Esophagus mucosa (tissue), 1 donor: ENCODE measurements around the gene C2orf76. TPM values are rescaled to one million over a fixed set of nuclear protein-coding genes. Genes with fewer than 3 reads are reported as not detected.

Experiments used
- ATAC-seq: fragments of 200-7000 bp; cut with Tn5 transposase; one replicate; pipeline ENCODE4 v1.9.1; 2020
- total RNA-seq: library from RNA; stranded (reverse); gene quantifications from one replicate; pipeline ENCODE4 v1.2.4, GENCODE V29; 2023
- donor health status: DM: yes; HTN: yes; CAD: no.

C2orf76 gene
- total RNA-seq, 1 donor from 2014 or later = 8.0 TPM

DNA sequence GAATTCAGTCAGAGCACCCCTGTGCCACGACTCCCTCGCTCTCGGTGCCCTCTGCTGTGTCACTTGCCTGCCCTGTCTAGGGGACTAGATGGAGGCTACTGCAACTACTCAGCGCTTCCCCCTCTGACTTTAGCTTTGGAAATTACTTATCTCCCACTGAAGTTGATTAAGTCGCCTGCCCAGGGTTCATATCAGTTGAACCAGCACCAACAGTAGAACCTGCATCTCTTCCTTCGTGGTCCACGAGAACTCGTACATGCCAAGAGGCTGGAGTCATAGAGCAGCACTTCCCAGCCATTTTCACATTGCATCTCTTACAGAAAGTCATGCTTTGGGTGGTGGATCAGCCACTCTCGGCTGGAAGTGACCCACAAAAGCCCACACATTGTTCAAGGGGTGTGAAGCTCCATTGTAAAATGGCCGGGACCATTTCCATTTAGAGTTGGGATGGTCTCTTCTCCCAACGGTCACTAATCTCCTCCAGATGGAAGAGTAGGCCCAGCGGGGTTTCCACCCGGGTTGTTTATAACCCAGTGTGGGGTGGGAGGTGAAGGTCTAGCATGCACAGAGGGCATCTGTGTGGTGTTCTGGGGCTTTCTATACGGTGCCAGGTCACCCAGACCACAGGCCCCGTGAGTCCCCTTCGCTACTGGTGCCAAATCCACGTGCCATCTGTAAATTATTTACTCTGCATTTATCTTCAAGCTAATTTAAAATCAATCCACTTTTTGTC lies 105.0 kb downstream of the C2orf76 start:
- no peak for ATAC-seq

DNA sequence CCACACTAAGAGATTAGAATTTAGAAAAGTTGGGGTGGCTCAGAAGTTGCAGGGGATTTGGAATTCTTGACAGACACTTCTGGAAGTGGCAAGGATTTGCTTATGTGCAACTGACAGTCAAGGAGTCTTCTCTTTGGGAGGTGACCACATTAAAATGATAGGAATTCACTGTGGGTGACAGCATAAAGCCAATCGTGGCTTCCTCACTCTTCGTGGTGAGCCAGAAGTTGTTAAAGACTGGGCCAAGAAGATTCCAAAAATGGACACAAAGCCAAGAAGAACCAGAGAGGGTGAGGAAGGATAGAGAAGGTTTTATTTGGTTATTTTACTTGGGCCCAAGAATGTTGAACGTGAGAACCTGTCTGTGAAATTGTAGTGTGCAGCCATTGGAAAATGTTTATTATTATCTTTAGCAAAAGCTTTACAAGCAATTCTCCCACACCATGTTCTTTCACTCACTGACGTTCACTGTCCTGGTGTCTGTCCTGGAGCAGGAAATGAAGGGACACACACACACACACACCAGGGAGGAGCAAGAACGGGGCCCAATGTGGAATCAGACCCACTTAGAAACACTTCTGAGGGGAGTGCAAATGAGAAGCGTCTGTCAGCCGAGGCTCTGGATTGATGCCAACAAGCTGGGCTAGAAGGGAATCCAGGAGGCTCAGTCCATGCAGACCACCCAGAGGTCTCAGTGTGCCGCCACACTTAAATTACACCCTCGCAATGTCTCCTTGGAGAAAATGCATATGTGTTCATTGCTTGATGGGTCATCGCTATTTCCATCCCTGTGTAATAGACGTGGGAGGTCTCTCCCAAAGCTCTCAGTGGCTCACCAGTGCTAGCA lies 105.8 kb downstream of the C2orf76 start:
- no peak for ATAC-seq

DNA sequence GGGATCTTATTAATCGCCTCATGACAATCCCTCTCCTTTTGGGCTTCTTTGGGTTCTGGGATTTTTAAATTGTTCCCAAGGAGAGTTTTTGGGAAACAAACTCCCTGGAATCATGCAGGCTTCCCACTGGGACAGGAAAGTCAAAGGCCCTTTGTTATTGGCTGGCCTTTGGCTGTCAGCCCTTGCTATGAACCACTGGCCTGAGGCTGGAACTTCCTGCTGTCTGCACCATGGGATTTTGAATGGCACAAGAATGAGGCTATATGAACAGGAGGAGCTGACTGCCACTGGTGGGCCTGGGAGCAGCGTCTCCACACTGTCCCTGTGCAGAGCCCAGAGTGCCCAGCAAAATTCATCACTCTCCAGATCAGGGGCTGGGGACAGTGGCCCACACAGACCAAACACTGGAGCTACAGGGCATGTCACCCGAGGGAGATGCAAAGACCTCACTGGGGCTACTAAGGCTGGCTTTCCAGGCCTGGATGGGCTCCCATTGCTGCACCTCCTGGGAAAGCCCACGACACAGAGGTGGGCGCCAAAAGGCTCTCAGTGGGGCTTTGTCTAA lies 107.3 kb downstream of the C2orf76 start:
- ATAC-seq = no peak

DNA sequence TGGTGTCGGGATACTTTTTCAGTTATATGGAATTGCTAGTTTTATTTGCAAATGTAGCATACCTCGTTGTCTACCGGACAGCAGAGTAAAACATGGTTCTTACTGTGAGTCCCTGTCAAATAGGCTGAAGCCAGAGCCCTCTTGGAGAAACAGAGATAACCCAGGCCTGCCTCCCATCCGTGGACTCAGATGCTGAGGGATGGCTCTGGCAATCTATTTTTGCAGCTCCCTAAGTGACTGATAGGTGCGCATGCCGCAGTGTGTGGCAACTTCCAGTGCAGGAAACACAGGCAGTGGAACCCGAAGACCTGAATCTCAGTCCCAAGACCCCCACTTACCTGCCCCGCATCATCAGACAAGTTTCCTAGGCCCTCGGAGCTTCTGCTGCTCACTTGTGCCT lies 109.4 kb downstream of the C2orf76 start:
- ATAC-seq = no peak

DNA sequence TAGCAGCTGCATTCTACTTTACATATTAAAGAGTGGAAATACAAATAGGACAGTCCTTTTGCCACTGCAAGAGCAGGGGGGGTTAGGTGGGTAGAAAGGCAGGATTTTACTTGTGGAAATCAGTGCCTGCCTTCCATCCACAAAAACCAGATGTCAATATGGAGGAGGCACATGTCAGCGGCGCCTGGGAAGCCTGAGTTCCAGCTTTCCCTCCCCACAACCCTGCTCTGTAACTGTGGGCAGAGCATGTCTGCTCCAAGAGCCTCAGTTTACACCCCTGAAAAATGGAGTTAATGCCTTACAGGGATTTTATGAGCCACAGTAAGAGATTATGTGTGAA lies 110.1 kb downstream of the C2orf76 start:
- no peak for ATAC-seq

DNA sequence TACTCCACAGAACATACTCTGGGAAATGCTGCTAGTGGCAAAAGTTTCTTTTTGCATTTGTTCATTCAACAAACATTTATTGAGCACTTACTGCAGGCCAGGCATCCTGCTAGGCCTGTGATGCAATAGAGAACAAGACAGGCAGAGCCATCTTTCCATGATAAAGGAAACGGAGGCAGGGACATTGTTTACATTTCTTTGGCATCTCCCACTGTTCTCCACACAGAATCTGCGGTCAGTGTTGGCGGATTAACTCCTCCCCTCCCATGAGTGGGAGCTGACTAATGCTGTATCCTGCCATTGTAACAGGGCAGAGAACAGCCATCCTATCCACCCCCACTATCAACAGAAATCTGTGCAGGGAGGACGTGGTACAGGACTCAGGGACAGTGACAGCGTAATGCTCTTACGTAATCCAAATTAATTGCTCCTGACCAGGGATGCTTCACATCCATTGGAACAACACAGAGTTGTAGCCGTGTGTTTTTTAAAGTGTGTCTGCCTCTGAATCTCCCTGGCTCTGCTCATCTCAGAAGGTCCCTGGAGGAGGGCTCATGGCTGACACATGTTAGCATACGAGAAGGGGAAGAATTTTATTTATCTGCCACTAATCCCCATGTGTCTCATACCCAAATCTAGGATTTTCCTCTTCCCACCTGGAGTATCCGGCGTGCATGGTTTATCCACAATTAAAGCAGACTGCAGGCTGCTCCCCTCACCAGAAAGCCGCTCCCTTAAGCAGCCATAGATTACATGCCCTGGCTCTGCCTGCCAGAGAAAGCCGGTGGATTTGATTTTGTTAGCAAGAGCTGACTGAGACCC lies 110.7 kb downstream of the C2orf76 start:
- ATAC-seq = peak; percentile 45

DNA sequence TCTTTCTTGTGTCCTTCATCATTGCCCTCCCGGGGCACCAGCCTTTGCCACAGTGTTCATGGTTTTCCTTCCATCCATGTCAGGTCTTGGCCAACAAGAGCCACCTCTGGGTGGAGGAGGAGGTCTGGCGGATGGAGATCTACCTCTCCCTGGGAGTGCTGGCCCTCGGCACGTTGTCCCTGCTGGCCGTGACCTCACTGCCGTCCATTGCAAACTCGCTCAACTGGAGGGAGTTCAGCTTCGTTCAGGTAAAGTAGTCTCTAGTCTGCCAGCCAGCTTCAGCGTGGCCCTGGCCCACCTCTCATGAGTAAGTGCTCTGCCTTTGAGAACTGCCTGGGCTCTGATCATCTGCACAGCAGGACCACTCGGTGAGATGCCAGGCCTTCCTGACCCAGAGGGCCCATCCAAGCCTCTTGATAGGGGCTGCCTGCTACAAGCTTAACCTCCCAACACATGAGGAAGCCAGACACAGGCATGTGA lies 112.0 kb downstream of the C2orf76 start:
- ATAC-seq = no peak

DNA sequence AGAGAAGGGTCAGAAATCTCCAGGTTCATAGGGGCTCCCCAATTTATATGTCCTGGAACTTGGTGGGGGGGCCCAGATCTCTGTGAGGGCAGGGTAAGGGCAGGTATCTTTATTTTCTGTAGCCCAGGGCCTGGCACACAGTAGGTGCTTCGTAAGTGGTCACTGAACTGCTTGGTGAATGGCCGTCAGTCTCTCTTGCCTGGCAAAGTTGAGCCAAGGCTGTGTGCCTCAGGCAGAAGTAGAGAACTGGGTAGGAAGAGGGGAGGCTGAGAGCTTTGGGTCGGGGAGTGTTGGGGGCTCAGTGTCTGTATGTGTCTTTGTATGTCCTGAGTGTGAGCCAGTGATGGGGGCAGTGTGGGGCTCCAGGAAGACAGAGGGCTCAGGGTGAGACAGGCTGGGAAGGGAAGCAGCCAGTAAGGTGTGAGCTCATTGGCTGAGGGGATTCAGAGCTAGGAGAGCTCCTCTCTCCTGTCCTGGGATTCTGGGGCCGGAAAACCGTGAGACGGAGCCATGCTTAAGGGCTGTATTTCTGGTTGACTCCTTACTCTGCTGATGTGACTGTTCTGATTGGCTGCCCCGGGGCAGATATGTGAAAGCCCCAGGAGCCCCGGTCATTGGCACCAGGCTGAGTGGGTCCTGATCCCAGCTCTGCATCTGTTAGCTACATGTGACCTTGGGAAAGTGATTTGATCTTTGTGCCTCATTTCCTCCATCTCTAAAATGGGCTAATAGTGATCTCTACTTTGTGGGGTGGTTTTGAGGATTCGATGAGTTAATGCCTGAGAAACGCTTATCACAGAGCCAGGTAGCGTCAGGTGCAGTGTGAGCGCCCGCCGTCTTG lies 112.7 kb downstream of the C2orf76 start:
- ATAC-seq = no peak

DNA sequence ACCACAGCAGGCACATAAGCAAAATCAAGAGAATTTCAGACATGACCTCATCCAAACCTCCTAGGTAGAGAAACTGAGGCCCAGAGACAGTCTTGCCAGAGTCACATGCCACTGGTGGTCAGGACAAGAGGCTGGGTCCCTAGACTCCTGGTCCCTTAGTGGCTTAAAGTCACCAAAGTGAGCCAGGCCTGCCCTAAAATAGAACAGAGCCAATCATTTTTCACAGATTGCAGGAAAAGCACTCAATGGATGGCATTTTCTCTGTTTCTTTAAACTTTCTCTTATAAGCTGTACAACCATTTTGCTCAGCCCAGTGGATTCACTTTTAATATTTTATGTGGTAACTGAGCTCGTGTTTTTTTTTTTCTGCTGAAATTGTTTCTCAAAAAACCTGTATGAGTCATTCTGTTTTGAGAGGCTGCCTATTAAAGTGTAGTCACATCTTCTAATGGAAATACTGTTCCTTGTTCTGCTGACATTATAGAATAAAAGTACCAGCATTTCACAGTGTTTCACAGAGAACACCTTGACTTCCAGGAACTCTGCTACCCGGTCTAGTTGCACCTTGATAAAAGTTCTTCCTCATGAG lies 113.4 kb downstream of the C2orf76 start:
- ATAC-seq = peak; percentile 3

Other genes starting within 250 kb of the C2orf76 start
- gene C1QL2, start 208.1 kb downstream of the C2orf76 start, total RNA-seq = not detected
- 11.6 TPM for gene STEAP3, start 143.0 kb downstream of the C2orf76 start, total RNA-seq
- gene DBI, start 143 bp upstream of the C2orf76 start, total RNA-seq = 337 TPM
- 6.0 TPM for gene TMEM37, start 65.0 kb upstream of the C2orf76 start, total RNA-seq
- gene SCTR, start 157.6 kb upstream of the C2orf76 start, total RNA-seq = not detected
- not detected for gene CFAP221, start 177.6 kb upstream of the C2orf76 start, total RNA-seq